Measurements from ENCODE around the gene SAMD3.

- TF ChIP-seq CTCF (IDR thresholded peaks at IDR 0.05; ENCODE audit: low read depth, low read length, poor library complexity, severe bottlenecking) (no peak), EZH2phosphoT487 (IDR thresholded peaks at IDR 0.05; ENCODE audit: borderline replicate concordance, low read length) (no peak)
Observed at GRCh38 chr6:130136798-130137197, 86.0 kb downstream of the SAMD3 start.
